ENCODE data around the gene SOS2.

Gene SOS2

DNA sequence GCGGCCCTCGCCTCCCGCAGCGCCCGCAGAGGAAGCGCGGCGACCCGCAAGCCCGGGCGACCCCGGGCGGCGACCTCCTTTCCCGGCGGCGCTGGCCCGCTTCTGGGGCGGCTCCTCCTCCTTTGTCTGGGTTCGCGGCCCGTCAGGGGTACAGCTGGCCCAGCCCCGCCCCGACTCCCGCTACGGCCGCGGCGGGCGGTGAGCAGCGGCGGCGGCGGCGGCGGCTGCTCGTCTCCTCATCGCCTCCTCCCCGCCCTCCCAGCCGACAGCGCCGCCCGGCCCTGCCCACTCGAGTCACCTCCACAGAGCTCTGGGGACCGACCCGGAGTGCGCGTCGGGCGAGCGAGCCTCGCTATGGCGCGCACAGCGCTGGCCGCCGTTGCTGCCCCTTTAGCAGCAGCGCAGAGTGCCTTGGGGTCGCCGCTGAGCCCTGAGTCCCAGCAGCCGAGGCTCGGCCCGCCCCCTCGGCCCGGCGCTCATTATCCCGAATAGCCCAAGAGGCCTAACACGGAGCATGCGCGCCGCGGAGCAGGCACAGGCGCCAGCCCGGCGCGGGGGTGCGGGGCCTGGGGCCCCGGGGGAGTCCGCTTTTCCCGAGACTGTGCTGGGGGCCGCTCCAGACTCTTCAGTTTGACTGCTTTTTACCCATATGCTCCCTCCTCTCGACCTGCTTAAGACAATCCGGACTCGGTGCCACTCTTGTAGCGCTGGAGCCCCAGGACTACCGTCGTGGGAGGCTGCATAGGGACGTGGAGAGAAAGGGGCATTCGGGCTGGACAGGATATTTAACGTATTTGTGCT, at the start of gene SOS2:
Gene SOS2 (minus strand): TSS at position 104 of the 801 bp plus-strand sequence. CDS start 295 bp downstream, outside the sequence.
- no peak for DNase-seq

DNA sequence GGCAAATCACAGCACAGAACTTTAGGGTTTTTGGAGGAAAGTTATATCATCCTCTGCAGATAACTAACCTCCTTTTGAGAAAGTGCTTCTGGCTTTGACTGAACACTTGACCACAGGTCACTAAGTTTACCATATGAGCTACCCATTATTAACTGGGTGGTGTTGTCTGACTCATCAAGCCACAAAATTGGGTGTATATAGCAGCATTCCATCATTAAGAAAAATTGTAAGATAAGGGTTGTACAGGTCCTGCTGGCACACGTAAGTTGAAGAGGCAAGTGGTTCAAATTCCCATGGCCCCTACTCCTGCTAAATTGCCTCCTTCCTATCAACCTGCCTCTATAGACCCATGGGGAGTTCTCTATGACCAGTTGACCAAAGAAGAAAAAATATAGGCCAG, 41.1 kb upstream of the SOS2 start:
- DNase-seq: no peak

DNA sequence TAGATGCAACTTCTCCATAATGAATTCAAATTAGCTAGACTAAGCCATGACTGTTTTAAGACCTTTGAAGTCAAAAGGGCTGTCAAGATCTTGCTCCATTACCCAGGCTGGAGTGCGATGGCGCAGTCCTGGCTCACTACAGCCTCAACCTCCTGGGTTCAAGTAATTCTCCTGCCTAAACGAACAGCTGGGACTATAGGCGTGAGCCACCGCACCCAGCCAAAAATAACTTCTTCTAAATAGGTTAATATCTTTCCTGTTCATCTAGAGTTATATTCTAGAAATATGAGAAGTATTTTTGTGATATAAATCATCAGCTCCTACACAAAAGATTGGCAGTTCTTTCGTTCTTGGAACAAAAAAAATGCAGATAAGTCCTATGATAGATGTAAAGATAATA, 39.6 kb upstream of the SOS2 start:
- DNase-seq: no peak

DNA sequence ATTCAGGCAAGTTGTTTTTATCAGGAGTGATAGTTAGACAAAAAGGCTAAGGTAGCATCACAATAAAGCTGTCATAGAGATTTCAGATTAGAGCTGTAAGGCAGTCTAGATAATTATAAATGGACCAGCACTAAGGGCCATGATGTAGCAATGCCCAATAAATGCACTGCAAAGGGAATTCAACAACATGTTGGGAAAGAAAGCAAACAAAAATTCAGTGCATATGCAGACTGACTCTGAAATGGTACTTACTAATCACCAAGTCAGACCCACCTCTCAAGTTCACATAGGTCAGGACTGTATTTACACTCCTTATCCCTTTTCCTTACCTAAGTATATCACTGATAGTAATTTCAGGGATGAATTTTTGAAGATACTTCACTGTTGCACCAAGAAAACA, 33.7 kb upstream of the SOS2 start:
- DNase-seq: no peak

DNA sequence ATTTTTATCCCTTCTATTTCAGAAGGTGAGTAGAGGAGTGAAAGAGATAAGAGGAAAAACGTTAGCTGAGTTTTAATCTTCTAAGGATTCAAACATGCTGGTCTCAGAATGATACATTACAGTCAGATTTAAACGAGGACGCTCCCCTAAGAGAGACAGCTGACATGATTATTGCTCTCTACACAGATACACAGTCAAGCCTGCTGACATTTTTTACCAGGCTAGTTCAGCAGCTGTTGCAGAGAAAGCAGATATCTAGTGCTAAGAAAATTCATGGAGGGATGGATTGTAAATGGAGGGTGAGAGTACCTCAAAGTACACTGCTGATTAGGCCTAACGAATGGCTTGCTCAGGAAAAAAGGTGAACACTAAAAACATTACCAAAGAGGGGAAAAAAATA, 31.9 kb upstream of the SOS2 start:
- no peak for DNase-seq

DNA sequence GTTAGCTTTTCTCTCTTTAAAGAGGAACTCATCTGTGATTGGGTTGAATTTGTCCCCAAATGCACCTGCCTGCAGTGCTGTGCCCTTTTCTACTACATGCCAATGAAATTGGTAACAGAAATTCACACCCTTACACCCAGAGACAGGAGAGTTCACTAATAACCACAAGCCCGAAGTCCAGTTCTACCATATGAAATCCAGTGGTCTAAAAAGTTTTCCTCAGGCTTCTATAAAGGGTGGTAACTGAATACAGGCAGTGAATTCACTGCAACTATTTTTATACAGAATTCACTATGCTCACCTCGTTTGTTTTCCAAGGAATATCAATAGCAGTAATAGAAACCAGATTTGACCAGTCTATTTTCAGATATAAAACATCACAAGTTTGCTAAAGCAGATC, 31.5 kb upstream of the SOS2 start:
- DNase-seq: no peak

DNA sequence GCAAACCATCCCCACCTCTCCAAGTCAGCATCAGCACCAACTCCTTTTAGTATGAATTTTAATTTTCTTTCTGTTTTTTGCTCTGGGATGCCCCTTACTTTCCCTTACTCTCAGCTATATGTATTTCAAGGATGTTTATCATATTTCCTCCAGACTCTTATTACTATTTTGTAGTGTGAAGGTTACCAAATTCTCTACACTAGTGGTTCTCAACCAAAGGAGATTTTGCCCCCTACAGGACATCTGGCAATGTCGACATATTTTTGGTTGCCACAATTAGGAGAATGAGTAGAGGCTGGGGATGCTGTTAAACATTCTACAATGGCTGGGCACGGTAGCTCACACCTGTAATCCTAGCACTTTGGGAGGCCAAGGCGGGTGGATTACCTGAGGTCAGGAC, 29.1 kb upstream of the SOS2 start:
- DNase-seq: no peak

DNA sequence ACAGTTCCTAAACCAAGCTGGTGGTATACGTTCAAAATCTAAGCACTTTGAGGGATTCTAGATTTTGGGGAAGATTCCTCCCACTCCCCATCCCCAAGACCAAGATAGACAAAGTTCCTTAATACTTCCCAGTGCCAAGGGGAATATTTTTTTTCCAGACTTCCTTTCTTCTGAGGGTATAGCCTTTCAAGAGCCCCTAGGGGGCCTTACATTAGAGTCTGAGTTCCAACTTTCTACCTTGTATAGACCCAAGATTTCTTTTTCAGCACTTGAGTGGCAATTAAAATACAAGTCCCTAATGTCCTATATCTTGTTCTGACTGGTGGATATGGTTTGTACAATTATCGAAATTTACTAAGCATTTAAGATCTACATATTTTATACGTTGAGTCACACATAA, 28.7 kb upstream of the SOS2 start:
- DNase-seq: no peak

DNA sequence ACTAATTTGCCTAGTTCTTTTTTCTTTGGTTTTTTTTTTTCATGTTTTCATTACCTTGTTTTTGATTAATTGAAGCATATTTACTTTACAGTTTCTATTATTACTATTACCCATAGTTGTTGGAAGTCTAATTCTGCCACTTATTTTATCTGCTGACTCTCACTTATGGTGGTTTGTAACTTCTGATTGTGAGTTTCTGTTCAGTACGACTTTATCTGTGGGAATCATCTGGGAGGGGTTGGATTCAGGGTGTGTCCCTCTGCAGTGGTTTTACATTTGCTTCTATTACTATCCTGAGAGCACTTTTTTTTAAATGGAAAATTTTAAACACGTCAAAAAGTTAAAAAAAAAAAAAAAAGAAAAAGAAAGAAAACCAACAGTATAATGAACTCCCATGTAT, 26.4 kb upstream of the SOS2 start:
- no peak for DNase-seq

DNA sequence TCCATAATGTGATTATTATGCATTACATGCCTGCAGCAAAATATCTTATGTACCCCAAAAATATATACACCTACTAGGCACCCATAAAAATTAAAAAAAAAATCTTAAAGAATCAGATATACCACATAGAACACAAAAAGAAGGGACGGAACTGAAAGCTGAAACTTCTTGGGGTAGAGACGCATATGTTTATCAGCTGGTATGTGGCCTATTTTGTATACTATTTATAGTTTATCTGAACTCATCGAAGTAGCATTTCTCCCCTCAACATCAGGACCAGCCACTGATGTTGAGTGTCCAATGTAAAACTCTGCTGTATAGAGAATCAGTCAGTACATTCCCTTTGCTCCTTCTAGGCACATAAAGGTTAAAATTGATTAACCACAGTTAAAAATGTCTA, 22.9 kb upstream of the SOS2 start:
- no peak for DNase-seq

DNA sequence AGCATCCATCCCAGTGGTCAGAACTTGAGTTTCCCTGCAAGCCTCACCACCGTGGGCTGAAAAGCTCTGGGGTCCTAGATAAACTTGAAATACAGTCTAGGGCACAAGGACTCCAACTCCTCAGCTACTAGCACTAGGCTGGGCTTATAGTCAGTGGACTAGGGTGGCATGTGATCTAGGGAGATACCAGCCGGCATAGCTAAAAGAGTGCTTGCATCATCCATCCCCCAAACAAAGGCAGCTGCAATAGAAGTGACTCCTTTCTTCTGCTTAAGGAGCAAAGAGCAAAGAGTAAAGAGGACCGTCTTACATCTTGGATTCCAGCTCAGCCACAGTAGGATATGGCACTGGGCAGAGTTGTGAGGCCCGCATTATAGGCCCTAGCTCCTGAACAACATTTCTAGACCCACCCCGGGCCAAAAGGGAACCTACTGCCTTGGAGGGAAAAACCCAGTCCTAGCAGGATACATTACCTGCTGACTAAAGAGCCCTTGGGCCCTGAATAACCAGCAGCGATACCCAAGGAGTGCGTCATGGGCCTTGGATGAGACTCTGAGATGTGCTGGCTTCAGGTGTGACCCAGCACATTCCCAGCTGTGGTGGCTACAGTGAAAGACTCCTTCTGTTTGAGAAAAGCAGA, 17.9 kb upstream of the SOS2 start:
- DNase-seq: no peak

DNA sequence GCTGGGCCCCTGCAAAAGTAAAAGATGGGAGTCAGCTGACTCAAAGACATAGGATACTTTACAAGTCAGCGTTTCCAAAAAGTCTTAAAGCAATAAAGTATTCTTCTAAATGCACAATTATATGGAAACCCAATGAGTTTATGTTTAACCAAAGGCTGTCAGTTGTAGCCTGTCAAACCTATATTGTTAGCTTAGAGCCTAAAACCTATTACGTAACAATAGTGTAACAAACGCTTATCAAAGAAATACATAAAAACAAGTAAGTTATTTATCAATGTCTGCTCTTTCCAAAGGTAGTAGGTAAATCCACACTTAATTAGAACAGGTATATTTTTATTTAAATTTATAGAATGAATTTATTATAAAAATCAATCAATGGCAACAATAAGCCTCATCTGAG, 15.9 kb upstream of the SOS2 start:
- no peak for DNase-seq

DNA sequence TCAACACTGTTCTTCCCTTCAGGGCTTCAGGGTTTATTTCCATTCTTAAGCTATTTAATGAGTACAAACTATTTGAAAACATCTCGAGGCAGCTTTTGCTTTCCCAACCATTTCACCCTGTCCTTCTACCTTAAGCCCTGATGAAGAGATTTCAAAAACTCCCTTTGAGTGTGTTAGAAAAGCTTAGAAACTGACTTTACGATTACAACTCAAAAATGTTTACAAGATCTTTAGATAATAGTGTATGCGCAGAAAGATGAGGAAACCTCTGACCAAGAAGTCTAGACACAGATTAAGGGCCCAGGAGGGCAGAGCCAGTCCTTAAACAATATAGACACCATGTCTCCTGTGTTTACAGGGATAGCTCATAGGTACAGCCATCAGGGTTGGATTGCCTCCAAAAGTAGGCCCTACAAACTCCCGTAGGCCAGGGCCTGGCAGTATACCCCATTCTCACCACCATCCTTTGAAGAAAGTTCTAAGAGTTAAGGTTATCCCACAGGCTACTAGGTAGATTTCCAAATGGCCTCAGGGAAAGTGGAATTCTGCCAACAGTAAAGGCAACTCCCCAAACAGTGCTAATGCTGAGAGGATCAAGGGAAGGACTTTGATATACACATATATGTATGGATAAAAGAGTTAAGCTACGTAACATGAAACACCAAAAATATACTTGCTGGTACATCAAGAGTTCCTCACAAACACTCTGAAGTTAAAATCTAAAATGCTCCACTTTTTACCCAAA, 11.4 kb upstream of the SOS2 start:
- DNase-seq: no peak

DNA sequence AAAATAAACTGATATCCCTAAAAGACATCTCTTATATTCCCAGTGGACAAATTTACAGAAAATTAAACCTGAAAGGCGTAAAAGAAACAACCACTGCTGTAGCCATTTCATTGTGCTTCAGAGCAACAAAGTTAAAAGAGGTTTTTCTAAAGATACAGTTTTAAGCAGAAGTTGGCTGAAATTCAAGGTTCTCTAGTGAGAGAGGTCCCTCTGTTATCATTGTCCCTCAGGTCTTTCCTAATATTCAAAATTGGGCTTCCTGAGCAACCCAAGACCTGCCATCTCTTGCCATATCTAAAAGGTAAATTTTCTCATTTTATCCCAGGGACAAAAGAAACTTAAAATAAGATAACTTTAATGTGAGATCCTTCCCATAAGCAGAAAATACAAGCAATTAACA, 10.7 kb upstream of the SOS2 start:
- DNase-seq: no peak

DNA sequence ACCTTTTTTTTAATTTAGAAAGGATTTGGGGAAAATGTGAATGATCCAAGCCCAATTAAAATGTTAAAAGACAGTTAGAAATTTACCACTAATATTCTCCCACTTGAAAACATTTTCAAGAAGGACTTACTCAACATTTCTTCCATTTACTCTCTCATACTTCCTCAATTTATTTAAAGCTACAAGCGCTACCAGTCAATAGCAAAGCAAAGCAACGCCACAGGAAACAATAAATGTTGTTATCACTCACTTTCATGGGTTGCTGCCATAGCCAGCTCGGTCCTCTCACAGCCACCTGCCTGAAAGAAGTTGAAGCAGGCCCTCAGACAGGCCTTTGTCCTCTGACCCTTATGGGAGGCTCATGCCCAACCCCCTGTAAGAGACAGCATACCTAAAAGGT, 6.0 kb upstream of the SOS2 start:
- no peak for DNase-seq

DNA sequence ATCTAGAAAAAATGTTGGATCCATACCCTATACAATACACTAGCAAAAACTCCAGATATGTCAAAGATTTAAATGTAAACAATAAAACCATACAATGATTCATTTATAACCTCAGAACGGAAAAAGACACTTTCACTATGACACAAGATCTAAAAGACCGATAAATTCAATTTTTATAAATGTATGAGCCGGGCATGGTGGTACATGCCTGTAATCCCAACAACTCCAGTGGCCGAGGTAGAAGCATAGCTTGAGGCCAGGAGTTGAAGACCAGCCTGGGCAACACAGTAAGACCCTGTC, 2.5 kb upstream of the SOS2 start:
- no peak for DNase-seq

DNA sequence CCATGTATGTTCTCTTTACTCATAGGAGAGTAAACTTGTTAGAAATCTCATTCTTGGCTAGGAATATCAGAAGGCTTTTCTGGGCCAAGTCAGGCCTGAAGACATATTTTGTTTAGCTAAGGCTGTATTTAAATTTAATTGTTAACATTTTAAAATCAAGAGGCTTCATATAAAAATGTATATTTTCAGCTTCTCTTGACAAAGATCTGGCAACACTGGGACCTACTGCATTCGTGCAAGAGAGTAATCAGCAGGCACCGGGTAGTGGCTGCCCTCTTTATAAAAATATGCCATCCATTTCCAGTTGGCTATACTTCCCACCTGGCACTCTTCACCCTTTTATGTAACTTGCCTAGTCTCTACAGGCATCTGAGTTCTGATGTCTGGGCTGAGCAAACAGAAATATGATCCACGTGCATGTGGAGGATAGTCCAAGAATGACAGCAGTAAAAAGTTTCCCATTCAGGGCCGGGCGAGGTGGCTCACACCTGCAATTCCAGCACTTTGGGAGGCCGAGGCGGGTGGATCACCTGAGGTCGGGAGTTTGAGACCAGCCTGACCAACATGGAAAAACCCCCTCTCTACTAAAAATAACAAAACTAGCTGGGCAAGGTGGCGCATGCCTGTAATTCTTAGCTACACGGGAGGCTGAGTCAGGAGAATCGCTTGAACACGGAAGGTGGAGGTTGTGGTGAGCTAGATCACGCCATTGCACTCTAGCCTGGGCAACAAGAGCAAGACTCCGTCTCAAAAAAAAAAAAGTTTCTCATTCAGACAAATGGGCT, 2.0 kb upstream of the SOS2 start:
- DNase-seq: no peak

DNA sequence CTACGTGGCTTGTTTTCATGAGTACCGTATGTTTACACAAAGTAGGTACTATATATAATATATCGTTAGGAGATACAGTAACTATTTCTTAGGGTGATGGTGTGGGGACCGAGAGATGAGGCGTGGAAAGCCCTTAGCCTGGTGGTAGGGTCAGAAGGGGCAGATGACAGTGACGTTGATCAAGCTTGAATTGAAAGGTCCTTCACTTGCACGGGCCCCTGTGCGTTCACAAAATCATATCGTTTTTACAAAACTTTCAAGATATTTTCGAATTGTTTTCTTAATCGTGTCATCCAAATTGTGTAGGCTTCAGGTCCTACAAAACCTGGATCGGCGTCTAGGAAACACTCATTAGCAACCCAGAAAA, 881 bp upstream of the SOS2 start:
- no peak for DNase-seq

DNA sequence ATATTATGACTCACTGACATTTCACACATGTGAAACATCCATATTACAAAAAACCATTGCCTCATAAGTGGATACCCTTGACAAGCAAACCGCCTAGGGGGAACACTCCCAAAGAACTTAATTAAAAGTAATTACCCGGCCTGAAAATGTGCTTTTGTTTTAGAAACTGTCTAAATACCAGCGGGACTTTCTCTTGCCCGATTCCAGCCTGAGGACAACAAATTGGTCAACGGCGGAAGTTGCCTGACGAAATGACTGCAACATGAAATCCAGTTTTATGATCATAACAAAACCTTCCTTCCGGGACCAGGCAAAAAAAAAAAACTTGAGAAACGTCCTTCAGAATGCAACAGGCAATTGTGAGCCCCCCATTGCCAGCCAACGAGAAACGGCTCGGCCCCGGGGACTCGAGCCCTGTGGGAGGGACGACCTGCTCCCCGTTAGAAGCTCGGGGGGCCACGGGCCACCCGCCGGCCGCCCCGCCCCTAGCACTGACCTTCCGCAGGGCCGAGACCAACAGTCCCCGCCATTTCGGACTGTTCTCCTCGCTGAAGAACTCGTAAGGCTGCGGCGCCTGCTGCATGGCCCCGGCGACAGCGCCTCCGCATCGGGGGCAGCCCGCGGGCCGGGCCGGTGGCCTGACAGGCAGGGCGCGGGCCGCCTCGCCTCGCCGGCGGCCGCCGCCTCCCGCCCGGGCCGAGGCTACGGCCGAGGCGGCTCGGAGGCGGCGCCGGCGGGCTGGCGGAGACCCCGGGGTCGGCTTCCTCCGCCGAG, 490 bp downstream of the SOS2 start:
- DNase-seq: no peak

DNA sequence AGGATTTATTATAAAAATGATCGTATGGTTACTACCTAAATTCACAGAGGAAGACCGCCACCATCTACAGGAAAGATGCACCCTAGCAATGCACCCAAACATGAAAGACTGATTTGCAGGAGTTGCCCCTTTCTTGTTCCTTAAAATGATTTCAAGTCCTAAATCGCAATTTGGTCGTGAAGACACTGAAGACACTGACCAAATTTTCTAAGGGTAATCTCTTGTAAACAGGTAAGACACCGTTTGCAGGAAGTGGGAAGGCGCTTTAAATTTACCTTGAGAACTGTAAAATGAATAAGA, 1.0 kb downstream of the SOS2 start:
- DNase-seq: no peak

DNA sequence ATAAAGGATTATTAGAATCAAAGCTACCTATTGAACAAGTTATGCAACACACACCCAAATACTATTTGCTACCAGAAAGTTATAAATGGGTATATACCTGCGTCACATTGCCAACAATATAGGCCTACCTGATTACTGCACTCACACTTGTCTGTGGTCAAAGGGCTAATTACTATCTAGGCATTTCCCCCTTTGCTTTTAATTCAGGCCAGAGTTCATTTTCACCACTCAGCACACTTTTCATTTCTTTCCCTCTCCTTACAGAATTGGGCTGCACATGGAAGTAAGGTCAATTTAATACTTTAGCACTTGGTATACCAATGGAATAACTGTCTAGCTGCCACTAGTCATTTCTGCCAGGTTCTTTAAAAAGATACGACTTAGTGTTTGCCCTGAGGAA, 1.7 kb downstream of the SOS2 start:
- DNase-seq: no peak

DNA sequence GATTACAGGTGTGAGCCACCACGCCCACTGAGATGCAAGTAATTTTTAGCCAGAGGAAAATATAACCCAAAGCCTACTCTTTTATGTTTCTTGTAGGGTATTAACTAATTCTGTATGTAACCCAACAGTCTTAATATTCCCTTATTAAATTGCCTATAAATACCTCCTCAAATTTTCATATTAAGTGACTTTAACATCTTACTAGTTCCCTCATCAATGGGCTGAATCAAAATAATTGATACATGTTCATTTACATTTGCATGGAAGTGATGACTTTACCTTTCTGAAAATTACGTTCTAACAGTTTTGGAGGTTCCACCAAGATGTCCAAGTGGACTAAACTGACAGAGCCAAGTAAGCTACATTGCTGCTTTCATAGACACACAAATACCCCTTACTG, 3.1 kb downstream of the SOS2 start:
- DNase-seq: no peak

DNA sequence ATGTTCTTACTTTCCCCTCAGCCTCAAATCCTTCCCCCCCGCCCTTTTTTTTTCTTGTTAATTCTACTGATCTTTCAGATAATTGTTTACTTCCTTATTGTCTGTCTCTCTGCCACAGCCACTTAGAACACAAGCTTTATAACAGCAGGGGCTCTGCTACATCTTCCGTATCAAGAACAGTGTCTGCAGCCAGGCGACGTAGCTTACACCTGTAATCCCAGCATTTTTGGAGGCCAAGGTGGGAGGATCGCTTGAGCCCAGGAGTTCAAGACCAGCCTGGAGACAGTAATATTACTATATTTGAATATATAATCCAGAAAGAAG, 5.4 kb downstream of the SOS2 start:
- no peak for DNase-seq
